Measurements from ENCODE around the gene ADAM33.

ADAM33 gene

GRCh38 chr20:3655131-3655405 is 26.7 kb downstream of the ADAM33 start:
- TF ChIP-seq CTCF (IDR thresholded peaks at IDR 0.05; ENCODE audit: extremely low read depth, insufficient read depth, missing control alignments), result no peak
- DNase-seq (ENCODE audit: low spot score), result no peak
- in situ Hi-C loops (cut with MboI; ENCODE audit: low pct_unique_long_range_greater_than_20kb, low sequenced_read_pairs, unreplicated experiment), result no loop called here

GRCh38 chr20:3654326-3655130 is 27.3 kb downstream of the ADAM33 start:
- DNase-seq (ENCODE audit: low spot score), result no peak
- TF ChIP-seq CTCF (IDR thresholded peaks at IDR 0.05; ENCODE audit: extremely low read depth, insufficient read depth, missing control alignments), result no peak
- in situ Hi-C loops (cut with MboI; ENCODE audit: low pct_unique_long_range_greater_than_20kb, low sequenced_read_pairs, unreplicated experiment), result no loop called here

GRCh38 chr20:3653921-3654320 is 27.9 kb downstream of the ADAM33 start:
- no peak for TF ChIP-seq CTCF (IDR thresholded peaks at IDR 0.05; ENCODE audit: extremely low read depth, insufficient read depth, missing control alignments)
- in situ Hi-C loops (cut with MboI; ENCODE audit: low pct_unique_long_range_greater_than_20kb, low sequenced_read_pairs, unreplicated experiment), result no loop called here
- DNase-seq (ENCODE audit: low spot score), result no peak

DNA sequence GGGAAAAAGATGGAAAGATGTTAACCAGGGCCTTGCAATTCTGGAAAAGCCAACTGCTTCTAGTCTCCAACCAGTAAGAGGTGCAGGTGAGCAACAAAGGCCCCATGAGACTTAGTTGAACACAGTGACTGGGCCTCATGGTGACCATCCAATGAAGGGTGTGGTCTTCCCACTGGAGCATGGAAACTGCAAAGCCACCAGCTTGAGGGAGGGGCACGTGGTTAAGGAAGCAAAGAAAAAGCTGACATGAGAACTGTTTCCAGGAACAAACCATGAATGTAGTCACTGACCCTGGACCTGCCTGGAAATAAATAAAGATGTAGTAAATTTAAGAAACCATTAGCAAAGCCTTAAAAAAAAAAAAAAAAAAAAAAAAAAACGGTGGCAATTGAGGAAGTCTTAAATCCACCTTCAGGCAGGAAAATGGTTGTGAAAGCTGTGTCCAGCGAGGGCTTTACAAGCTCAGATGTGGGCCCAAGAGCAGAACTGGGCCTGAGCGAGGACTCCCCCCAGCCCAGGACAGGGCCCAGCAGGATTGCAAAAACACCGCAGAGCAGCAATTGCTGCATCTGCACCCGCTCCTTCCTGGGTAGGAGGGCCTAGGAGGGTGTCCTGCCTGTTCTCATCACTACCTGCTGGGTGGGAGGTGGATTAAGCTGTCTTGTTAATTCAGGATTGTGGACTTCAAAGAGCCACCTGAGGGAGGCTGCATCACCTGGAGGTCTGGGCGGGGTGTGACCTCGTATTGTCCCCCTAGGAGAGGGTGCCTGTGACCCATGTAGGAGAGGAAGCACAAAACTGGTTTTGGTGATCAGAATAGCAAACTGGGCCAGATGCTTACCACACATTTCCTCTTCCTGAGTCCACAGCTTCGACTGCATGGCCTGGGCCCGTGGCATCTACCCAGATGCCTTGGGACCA is 28.9 kb downstream of the ADAM33 start:
- no peak for TF ChIP-seq CTCF (IDR thresholded peaks at IDR 0.05; ENCODE audit: extremely low read depth, insufficient read depth, missing control alignments)
- DNase-seq (ENCODE audit: low spot score), result no peak
- in situ Hi-C loops (cut with MboI; ENCODE audit: low pct_unique_long_range_greater_than_20kb, low sequenced_read_pairs, unreplicated experiment), result no loop called here

- in situ Hi-C loops (cut with MboI; ENCODE audit: low pct_unique_long_range_greater_than_20kb, low sequenced_read_pairs, unreplicated experiment), result no loop called here
- TF ChIP-seq CTCF (IDR thresholded peaks at IDR 0.05; ENCODE audit: extremely low read depth, insufficient read depth, missing control alignments), result no peak
- DNase-seq (ENCODE audit: low spot score), result no peak
Observed at GRCh38 chr20:3652221-3652620, 29.6 kb downstream of the ADAM33 start.

DNA sequence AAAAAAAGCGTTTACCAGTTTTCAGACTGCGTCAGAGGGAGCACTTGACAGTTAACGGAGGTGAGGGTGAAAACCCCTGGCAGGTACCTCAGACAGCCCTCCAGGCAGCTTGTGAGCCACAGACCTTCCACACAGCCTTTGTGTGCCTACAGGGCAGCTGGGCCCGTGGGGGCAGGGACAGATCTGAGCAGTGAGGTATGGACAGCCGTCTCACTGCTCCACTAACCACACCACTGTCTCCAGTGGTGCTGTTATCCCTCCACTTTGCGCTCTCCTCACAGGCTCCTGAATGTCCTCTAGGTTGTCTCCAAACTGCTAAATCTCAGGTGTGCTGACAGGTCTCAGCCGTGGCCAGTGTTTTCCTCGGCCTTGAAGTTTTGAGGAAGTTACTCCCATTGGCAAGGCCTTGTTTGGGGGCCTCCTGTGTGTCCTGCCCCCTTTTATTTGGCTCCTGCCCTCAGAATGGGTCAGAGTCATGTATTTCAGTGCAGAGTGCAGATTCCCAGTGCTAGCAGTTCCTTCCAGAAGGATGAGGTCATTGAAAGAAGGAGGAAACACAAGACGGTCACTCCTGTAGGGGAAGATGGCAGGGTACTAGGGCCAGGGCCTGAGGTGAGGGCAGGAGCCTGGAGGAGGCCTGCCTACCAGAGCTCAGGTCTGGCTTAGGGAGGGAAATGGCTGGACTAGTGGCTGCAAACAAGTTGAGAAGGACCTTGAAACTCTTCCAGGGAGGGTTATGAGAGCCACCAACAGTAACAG is 30.4 kb downstream of the ADAM33 start:
- no peak for TF ChIP-seq CTCF (IDR thresholded peaks at IDR 0.05; ENCODE audit: extremely low read depth, insufficient read depth, missing control alignments)
- in situ Hi-C loops (cut with MboI; ENCODE audit: low pct_unique_long_range_greater_than_20kb, low sequenced_read_pairs, unreplicated experiment), result no loop called here
- DNase-seq (ENCODE audit: low spot score), result no peak
